ENCODE measurements around the gene PAWR.
A peak's percentile ranks its signal among the peaks of the same experiment; 100 is the strongest.

PAWR gene, protein sequence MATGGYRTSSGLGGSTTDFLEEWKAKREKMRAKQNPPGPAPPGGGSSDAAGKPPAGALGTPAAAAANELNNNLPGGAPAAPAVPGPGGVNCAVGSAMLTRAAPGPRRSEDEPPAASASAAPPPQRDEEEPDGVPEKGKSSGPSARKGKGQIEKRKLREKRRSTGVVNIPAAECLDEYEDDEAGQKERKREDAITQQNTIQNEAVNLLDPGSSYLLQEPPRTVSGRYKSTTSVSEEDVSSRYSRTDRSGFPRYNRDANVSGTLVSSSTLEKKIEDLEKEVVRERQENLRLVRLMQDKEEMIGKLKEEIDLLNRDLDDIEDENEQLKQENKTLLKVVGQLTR

GRCh38 chr12:79690638-79691510 is at the start of gene PAWR:
PAWR (minus strand) TSS chr12:79690964; CDS start chr12:79690244, 720 bp downstream.
- FAIRE-seq, result no peak

- peak; percentile 34 for FAIRE-seq
These were observed 47.3 kb upstream of the PAWR start for GRCh38 chr12:79737875-79738718.

- FAIRE-seq, result no peak
These were observed 41.9 kb upstream of the PAWR start for GRCh38 chr12:79732638-79733037.

DNA sequence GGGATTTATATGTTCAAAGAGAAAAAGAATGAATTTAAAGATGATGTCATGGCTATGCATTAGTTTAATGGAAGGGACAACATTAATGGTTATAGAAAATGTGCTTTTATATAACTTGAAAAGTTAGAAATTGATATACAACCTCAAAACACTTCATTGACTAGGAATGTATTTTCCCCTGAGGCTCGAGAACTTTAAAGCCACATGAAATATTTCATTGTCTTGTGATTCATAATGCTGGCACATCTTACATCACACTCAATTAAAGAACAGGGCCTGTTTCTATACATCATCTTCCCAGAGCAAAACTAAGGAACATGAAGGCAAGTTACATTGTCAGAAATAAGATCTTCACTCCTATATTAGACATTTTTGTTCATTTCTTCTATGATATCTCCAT is 35.2 kb upstream of the PAWR start:
- FAIRE-seq, result no peak

DNA sequence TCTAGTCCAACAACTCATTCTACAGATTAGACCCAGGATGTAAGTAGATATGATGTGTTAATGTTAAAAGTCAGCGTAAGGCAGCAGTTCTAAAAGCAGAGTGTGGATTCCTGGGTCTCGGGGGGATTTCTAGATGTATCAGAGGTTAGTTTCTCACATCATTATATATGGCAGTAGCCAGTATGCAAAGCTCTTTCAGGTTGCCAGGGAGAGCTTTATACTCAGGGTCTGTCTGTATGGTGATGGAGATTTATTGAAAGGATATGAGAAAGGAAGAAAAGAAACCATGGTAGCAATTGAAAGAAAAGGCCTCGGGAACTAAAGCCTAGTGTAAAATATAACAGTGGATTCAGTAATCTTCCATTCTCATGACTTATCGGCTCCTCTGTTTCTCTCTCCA is 26.2 kb upstream of the PAWR start:
- no peak for FAIRE-seq

- FAIRE-seq, result no peak
These were observed 24.5 kb upstream of the PAWR start for GRCh38 chr12:79715308-79715707.

GRCh38 chr12:79710707-79711483 is 20.1 kb upstream of the PAWR start:
- FAIRE-seq, result no peak

DNA sequence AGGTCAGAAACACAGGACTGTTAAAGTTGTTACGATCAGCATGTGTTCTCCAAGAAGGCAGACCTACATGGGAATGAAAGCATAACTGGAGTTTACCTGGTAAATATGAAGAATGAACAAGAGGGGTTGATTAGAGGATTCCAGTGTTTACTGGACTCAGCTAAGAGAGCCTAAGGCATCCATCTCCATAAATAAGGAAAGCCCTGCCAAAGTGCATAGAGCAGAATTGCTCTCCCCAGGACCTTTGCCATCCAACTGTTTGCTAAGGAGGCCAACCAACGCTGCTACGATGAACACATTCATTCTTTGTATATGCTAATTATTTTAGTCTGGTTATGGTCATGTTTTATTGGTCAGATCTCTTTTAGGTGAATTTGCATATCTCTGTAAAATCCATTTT is 17.1 kb upstream of the PAWR start:
- no peak for FAIRE-seq

DNA sequence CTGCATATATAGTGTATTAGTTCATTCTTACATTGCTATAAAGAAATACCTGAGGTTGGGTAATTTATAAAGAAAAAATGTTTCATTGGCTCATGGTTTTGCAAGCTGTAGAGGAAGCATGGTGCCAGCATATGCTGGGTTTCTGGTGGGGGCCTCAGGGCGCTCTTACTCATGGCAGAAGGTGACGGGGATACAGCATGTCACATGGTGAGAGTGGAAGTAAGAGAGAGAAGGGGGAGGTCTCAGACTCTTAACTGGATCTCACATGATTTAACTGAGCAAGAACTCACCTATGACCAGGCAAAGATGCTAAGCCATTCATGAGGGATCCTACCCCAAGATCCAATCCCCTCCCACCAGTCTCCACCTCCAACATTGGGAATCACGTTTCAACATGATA is 15.9 kb upstream of the PAWR start:
- FAIRE-seq, result no peak

GRCh38 chr12:79706156-79706555 is 15.4 kb upstream of the PAWR start:
- no peak for FAIRE-seq

DNA sequence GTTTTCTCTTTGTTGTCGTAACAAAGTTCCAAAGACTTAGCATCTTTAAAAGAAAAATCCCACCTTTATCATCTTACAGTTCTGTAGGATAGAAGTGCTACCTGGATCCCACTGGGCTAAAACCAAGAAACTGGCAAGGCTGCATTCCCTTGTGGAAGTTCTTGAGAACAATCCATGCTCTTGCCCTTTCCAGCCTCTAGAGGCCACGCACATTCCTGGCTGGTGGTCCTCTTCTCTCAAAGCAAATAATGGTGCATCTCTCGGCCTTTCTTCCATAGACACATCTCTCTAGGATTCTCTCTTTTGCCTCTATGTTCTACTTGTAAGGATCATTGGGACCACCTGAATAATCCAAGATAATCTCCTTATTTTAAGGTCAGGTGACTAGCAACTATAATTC is 8.2 kb upstream of the PAWR start:
- no peak for FAIRE-seq

- FAIRE-seq, result no peak
These were observed 5.7 kb upstream of the PAWR start for GRCh38 chr12:79696416-79696815.

DNA sequence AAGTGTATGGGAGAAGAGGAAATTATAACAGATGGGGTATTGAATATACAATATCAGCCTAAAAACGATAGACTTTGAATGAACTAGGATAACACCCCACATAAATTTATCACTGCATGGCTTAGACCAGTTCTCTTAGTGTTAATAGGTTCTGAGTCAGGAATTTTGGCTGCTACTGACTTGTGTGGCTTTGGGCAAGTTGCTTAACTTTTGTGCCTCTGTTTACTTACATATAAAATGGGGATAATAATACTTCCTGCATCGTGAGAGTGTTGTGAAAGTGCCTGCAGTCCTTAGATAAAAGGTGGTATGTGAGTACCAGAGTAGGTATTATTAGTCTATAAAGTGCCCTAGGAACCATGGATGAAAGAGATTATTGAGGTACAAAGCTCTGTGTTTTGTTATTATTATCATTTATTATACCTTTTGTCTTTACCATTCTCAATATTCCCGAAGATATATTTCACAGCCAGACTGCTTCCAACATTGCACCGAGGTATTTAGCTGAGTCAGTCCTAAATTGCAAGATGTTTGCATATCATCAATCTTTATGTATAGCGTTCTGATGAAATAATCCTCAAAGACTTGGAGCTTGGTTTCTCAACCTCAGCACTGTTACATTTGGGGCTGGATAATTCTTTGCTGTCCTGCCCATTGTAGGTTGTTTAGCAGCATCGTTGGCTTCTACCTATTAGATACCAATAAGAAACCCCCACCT is 2.3 kb upstream of the PAWR start:
- FAIRE-seq, result no peak

DNA sequence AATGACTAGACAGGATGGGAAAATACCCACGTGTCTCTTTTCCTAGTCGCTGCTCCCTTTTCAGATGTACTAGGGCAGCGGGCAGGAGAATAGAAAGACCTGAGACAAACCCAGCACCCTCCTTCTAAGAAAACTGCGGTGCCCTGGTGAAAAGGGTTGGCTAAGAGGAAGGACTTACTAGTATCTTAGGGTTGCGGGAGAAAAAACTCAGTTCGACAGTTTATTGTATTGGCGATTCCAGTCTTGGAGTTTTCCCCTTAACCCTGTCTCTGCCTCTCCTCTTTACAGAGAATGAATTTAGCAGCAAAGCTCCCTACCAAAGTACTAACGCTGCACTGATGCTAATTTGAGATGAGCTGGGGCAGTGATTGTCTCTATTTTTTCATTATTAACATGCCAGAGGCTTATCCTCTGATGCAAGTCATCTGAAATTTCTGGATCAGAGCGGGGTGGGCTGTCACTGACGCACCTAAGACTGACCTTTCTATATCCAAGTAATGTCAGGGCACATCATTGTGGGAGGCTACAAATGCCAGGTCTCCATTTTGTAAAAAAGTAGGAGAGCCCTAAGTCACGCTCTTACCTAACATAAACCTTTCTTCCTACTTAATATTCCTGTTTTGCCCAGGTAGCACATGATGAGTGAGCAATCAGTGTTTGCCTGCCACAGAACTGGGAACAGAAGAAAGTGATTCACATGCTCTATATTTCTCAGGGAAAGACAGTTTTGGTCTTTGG is 916 bp upstream of the PAWR start:
- no peak for FAIRE-seq

DNA sequence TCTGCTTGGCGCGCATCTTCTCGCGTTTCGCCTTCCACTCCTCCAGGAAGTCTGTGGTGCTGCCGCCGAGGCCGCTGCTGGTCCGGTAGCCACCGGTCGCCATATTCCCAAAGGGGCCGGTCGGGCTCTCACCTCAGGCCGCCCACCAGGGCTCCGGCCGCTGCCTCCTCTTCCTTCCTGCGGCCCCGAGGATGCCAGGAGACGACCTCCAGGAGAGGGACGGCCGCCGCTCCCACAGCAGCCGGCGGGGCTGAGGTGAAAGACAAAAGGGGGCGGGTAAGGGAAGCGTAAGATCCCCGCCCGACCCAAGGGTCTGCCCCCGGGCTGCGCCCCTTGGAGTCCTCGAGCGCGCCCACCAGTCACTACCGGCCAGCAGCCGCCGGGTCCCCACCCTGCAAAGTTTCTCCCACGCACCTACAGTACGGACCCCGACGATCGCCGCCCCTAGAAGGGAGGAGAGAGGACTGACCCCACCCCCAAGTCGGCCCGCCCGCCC is 574 bp downstream of the PAWR start:
- FAIRE-seq, result no peak

- no peak for FAIRE-seq
These were observed 1.2 kb downstream of the PAWR start for GRCh38 chr12:79689477-79690141.

DNA sequence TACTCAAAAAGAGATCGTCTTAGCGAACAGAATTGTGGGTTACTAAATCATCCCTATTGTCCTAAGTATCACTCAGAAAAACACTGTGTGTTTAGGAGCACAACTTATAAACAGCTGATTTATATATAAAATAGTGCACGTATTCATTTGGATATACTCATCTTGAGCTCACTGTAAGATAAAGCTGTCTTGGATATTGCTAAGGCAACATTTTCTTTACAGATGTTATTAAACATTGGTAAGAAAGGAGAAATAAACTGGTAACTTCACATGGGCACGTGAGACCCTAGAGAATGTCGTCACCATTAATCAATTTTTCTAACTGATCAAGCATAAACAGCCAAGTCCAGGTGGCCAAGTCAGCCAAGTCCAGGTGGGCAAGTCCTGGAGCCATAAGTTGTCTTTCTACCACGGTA is 1.7 kb downstream of the PAWR start:
- FAIRE-seq, result no peak

DNA sequence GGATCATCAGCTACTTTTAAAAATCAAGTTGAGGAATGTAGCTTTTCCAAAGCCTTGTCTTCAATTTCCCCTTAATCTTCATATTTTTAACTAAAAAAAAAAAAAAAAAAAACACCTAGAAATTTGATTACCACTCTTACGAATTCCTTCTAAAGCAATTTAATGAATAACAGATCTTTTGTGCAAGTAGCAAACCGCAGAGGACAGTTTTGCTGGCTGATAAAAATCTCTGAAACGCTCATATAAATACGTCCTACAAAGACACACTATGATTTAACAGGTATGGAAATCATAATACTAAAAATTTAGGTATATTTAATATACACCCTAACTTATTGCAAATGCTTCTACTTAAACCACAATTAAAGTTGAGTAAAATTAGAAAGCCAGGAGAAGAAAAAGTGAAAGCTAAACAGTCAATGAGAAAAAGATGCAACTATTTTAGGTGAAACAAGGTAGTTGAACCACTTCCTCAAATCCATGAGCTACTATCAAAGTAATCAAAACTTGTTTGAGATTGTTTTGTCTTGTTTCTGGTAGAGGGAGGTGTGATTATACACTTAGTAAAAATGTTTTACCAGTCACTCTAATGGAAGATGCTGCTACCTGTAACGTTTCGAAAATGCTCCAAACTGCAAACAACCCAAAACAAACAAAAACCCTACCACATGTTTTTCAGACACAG is 2.2 kb downstream of the PAWR start:
- FAIRE-seq, result no peak

- no peak for FAIRE-seq
These were observed 3.0 kb downstream of the PAWR start for GRCh38 chr12:79687711-79688260.

All from TTC549 (cell line).